Glutamatergic neuron (in vitro differentiated cells): ENCODE measurements around the gene TCTN3. TPM values are rescaled to one million over a fixed set of nuclear protein-coding genes. Genes with fewer than 3 reads are reported as not detected.

ENCODE experiments used
- DNase-seq: peaks from one replicate; pipeline ENCODE4 v3.0.0; 2022
- H3K27ac Mint-ChIP-seq: one replicate; pipeline ENCODE4 v1.8.0; 2020; ENCODE audit warnings: mild to moderate bottlenecking, mixed read lengths, inconsistent platforms; ENCODE audit not compliant: unreplicated experiment
- H3K27me3 Mint-ChIP-seq: one replicate; pipeline ENCODE4 v1.8.0; 2020; ENCODE audit warnings: mild to moderate bottlenecking, moderate library complexity, mixed read lengths, inconsistent platforms; ENCODE audit not compliant: unreplicated experiment
- H3K36me3 Mint-ChIP-seq: one replicate; pipeline ENCODE4 v1.8.0; 2020; ENCODE audit warnings: mild to moderate bottlenecking, mixed read lengths, inconsistent platforms; ENCODE audit not compliant: unreplicated experiment
- H3K4me1 Mint-ChIP-seq: one replicate; pipeline ENCODE4 v1.8.0; 2020; ENCODE audit warnings: mild to moderate bottlenecking, low read depth, mixed read lengths, inconsistent platforms; ENCODE audit not compliant: unreplicated experiment
- H3K4me3 Mint-ChIP-seq: one replicate; pipeline ENCODE4 v1.8.0; 2020; ENCODE audit warnings: mild to moderate bottlenecking, mixed read lengths, inconsistent platforms; ENCODE audit not compliant: unreplicated experiment
- H3K9me3 Mint-ChIP-seq: one replicate; pipeline ENCODE4 v1.8.0; 2020; ENCODE audit warnings: mild to moderate bottlenecking, moderate library complexity, mixed read lengths, inconsistent platforms; ENCODE audit not compliant: unreplicated experiment
- CTCF ChIP-seq: fragments of 200-600 bp; sonication (generic); IDR thresholded peaks from one replicate; pipeline ENCODE4 v1.5.0; 2021; ENCODE audit not compliant: partially characterized antibody, unreplicated experiment
- total RNA-seq: library from RNA; stranded (reverse); fragmentation: NEBNext Ultra II Directional; extraction: Animal tissue kit (Norgen Biotek cat#: 25700); gene quantifications from one replicate; pipeline ENCODE4 v1.2.1, GENCODE V29; 2021; ENCODE audit not compliant: unreplicated experiment

Gene TCTN3
- total RNA-seq, 1 donor from 2014 or later = 14.7 TPM

GRCh38 chr10:95698415-95698814 is 4.7 kb upstream of the TCTN3 start:
- TF ChIP-seq CTCF = no peak
- Mint-ChIP-seq H3K27me3 (no peaks in the 10 kb centered on the region), H3K4me1 (no peaks in the 10 kb centered on the region), H3K36me3 (no peaks in the 10 kb centered on the region), H3K9me3 (no peaks in the 10 kb centered on the region), H3K4me3 (no peak overlapping the region), H3K27ac (no peak overlapping the region)
- no peak for DNase-seq

- peaks cover 8% of the 10 kb centered on the region for H3K4me1 Mint-ChIP-seq
- no peak for DNase-seq
- no peaks in the 10 kb centered on the region for H3K36me3 Mint-ChIP-seq
- no peak for TF ChIP-seq CTCF
- no peaks in the 10 kb centered on the region for H3K9me3 Mint-ChIP-seq
- H3K27me3 Mint-ChIP-seq = no peaks in the 10 kb centered on the region
- H3K4me3 Mint-ChIP-seq = no peak overlapping the region
- no peak overlapping the region for H3K27ac Mint-ChIP-seq
These were observed 3.7 kb upstream of the TCTN3 start for GRCh38 chr10:95697429-95697828.

- no peaks in the 10 kb centered on the region for H3K27me3 Mint-ChIP-seq
- H3K36me3 Mint-ChIP-seq = no peaks in the 10 kb centered on the region
- H3K9me3 Mint-ChIP-seq = no peaks in the 10 kb centered on the region
- TF ChIP-seq CTCF = no peak
- no peak overlapping the region for H3K4me3 Mint-ChIP-seq
- peaks cover 8% of the 10 kb centered on the region for H3K4me1 Mint-ChIP-seq
- DNase-seq = no peak
- H3K27ac Mint-ChIP-seq = no peak overlapping the region
These were observed 938 bp upstream of the TCTN3 start for GRCh38 chr10:95694665-95695064.

- peaks cover 8% of the 10 kb centered on the region for H3K4me1 Mint-ChIP-seq
- H3K36me3 Mint-ChIP-seq = no peaks in the 10 kb centered on the region
- DNase-seq = no peak
- H3K27ac Mint-ChIP-seq = peak overlapping the region; percentile 53
- H3K9me3 Mint-ChIP-seq = no peaks in the 10 kb centered on the region
- TF ChIP-seq CTCF = no peak
- H3K4me3 Mint-ChIP-seq = peak overlapping the region; percentile 98
- H3K27me3 Mint-ChIP-seq = no peaks in the 10 kb centered on the region
These were observed 558 bp downstream of the TCTN3 start for GRCh38 chr10:95693071-95693667.

GRCh38 chr10:95691281-95691680 is 2.4 kb downstream of the TCTN3 start:
- Mint-ChIP-seq H3K27me3 (no peaks in the 10 kb centered on the region), H3K4me1 (peaks cover 8% of the 10 kb centered on the region), H3K4me3 (no peak overlapping the region), H3K36me3 (no peaks in the 10 kb centered on the region), H3K9me3 (no peaks in the 10 kb centered on the region), H3K27ac (no peak overlapping the region)
- no peak for TF ChIP-seq CTCF
- no peak for DNase-seq
